KMS-11 (cell line): ENCODE results near the gene CLEC14A.

Experiments used
- H2AFZ ChIP-seq: fragments of 200-600 bp; sonication (generic); 2 replicates; pipeline ENCODE4 v1.6.1; 2016; ENCODE audit warnings: antibody characterized with exemption, mixed run types, low read depth
- H3K27ac ChIP-seq: fragments of 200-600 bp; sonication (generic); 2 replicates; pipeline ENCODE4 v1.6.1; 2016; ENCODE audit warnings: mild to moderate bottlenecking, mixed run types
- H3K27me3 ChIP-seq: fragments of 200-600 bp; sonication (generic); 2 replicates; pipeline ENCODE4 v1.6.1; 2017; ENCODE audit warnings: mild to moderate bottlenecking, low read depth, mixed run types, moderate library complexity; ENCODE audit not compliant: insufficient read depth
- H3K36me3 ChIP-seq: fragments of 200-600 bp; sonication (generic); 2 replicates; pipeline ENCODE4 v1.6.1; 2017; ENCODE audit warnings: mild to moderate bottlenecking, mixed run types; ENCODE audit not compliant: insufficient read depth
- H3K4me1 ChIP-seq: fragments of 200-600 bp; sonication (generic); 2 replicates; pipeline ENCODE4 v1.6.1; 2016; ENCODE audit warnings: mild to moderate bottlenecking, low read depth, mixed run types; ENCODE audit not compliant: poor library complexity, severe bottlenecking
- H3K4me2 ChIP-seq: fragments of 200-600 bp; sonication (generic); 2 replicates; pipeline ENCODE4 v1.7.0; 2016; ENCODE audit warnings: mild to moderate bottlenecking, mixed run types
- H3K4me3 ChIP-seq: fragments of 200-600 bp; sonication (generic); IDR thresholded peaks from 2 replicates; pipeline ENCODE4 v1.6.1; 2017; ENCODE audit warnings: low read depth, low read length, mixed read lengths; ENCODE audit not compliant: insufficient read depth
- H3K79me2 ChIP-seq: fragments of 200-600 bp; sonication (generic); 2 replicates; pipeline ENCODE4 v1.6.1; 2016; ENCODE audit warnings: low read depth, mixed run types; ENCODE audit not compliant: insufficient read depth
- H3K9ac ChIP-seq: fragments of 200-600 bp; sonication (generic); 2 replicates; pipeline ENCODE4 v1.6.1; 2016; ENCODE audit warnings: mild to moderate bottlenecking, mixed run types
- H4K20me1 ChIP-seq: fragments of 200-600 bp; sonication (generic); 2 replicates; pipeline ENCODE4 v1.6.1; 2016; ENCODE audit warnings: mild to moderate bottlenecking, mixed run types; ENCODE audit not compliant: insufficient read depth
- TF ChIP-seq, protein P1 (sequence below): fragments of 200-600 bp; sonication (generic); conservative IDR thresholded peaks from 2 replicates; pipeline ENCODE4 v1.6.1; 2017; ENCODE audit warnings: low read depth, mild to moderate bottlenecking, antibody characterized with exemption, low read length, moderate library complexity, mixed read lengths

The CLEC14A gene, protein sequence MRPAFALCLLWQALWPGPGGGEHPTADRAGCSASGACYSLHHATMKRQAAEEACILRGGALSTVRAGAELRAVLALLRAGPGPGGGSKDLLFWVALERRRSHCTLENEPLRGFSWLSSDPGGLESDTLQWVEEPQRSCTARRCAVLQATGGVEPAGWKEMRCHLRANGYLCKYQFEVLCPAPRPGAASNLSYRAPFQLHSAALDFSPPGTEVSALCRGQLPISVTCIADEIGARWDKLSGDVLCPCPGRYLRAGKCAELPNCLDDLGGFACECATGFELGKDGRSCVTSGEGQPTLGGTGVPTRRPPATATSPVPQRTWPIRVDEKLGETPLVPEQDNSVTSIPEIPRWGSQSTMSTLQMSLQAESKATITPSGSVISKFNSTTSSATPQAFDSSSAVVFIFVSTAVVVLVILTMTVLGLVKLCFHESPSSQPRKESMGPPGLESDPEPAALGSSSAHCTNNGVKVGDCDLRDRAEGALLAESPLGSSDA

GRCh38 chr14:38255673-38256532 is at the start of gene CLEC14A:
Gene CLEC14A (minus strand): TSS chr14:38256093. CDS start chr14:38256022, 71 bp downstream.
- H4K20me1 ChIP-seq: no peaks in the 10 kb centered on the region
- H3K36me3 ChIP-seq: no peaks in the 10 kb centered on the region
- H3K9ac ChIP-seq: no peak within 1 kb of the TSS
- H3K79me2 ChIP-seq: no peaks in the 10 kb centered on the region
- no peak within 1 kb of the TSS for H3K27ac ChIP-seq
- H3K4me2 ChIP-seq: no peak within 1 kb of the TSS
- no peaks in the 10 kb centered on the region for H3K4me1 ChIP-seq
- H3K4me3 ChIP-seq: no peak within 1 kb of the TSS
- no peaks in the 10 kb centered on the region for H3K27me3 ChIP-seq
- no peak within 1 kb of the TSS for H2AFZ ChIP-seq
- TF ChIP-seq, protein P1, sequence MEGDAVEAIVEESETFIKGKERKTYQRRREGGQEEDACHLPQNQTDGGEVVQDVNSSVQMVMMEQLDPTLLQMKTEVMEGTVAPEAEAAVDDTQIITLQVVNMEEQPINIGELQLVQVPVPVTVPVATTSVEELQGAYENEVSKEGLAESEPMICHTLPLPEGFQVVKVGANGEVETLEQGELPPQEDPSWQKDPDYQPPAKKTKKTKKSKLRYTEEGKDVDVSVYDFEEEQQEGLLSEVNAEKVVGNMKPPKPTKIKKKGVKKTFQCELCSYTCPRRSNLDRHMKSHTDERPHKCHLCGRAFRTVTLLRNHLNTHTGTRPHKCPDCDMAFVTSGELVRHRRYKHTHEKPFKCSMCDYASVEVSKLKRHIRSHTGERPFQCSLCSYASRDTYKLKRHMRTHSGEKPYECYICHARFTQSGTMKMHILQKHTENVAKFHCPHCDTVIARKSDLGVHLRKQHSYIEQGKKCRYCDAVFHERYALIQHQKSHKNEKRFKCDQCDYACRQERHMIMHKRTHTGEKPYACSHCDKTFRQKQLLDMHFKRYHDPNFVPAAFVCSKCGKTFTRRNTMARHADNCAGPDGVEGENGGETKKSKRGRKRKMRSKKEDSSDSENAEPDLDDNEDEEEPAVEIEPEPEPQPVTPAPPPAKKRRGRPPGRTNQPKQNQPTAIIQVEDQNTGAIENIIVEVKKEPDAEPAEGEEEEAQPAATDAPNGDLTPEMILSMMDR: no peak

- TF ChIP-seq, protein P1: no peak
Observed at GRCh38 chr14:38302966-38303365, 47.1 kb upstream of the CLEC14A start.

DNA sequence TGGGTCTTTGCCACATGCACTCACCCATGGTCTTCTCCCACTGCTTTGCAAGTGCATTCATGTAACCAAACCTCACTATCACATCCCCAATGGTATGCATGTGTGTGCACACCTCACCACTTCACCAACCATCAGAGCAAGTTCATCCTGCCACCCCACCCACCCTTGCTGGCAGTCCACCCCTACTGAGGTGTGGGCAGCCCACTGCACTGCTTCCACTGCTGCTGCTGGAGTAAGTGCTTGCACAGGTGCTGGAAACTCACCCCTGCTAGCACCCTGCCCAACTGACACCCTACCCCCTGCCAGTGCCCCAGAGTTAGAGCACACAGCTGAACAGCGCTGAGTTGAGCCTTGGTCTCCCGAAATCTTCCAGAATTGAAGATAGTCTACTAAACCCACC is 46.1 kb upstream of the CLEC14A start:
- H3K79me2 ChIP-seq: no peaks in the 10 kb centered on the region
- H3K27me3 ChIP-seq: no peaks in the 10 kb centered on the region
- no peak overlapping the region for H3K4me2 ChIP-seq
- TF ChIP-seq, protein P1: no peak
- no peak overlapping the region for H3K9ac ChIP-seq
- no peak overlapping the region for H2AFZ ChIP-seq
- H4K20me1 ChIP-seq: no peaks in the 10 kb centered on the region
- no peaks in the 10 kb centered on the region for H3K36me3 ChIP-seq
- no peak overlapping the region for H3K4me3 ChIP-seq
- no peaks in the 10 kb centered on the region for H3K4me1 ChIP-seq
- H3K27ac ChIP-seq: no peak overlapping the region

More at GRCh38 chr14:38302966-38303365, 47.1 kb upstream of the CLEC14A start:
- Histone ChIP-seq H3K27me3 (no peaks in the 10 kb centered on the region), H2AFZ (no peak overlapping the region), H4K20me1 (no peaks in the 10 kb centered on the region), H3K4me1 (no peaks in the 10 kb centered on the region), H3K4me3 (no peak overlapping the region), H3K36me3 (no peaks in the 10 kb centered on the region), H3K27ac (no peak overlapping the region), H3K79me2 (no peaks in the 10 kb centered on the region), H3K9ac (no peak overlapping the region), H3K4me2 (no peak overlapping the region)

DNA sequence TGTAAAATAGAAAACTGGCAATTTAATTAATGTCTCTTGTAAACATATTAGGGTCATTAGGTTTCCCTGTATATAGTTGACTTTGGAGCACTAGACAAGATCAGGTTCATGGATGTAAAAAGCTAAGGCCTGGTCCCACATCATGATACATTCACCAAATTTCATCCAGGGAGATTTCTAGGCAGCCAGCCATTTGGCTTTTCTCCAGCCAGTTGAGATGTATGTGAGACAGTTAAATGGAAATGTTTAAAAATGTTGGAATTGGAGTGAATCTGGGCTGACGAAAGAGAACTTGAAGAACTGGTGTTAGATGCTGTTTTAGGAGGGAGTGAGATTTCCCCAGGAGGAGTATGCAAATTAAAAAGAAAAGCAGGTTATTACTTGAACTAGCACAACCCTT is 41.8 kb upstream of the CLEC14A start:
- Histone ChIP-seq H3K27me3 (no peaks in the 10 kb centered on the region), H3K4me3 (no peak overlapping the region), H3K9ac (no peak overlapping the region), H3K4me1 (no peaks in the 10 kb centered on the region), H3K36me3 (no peaks in the 10 kb centered on the region), H3K4me2 (no peak overlapping the region), H3K27ac (no peak overlapping the region), H3K79me2 (no peaks in the 10 kb centered on the region), H4K20me1 (no peaks in the 10 kb centered on the region), H2AFZ (no peak overlapping the region)
- TF ChIP-seq, protein P1: no peak
